Pancreas (tissue), 10 donors: Measurements from ENCODE around the gene PIP5K1B. TPM values are rescaled to one million over a fixed set of nuclear protein-coding genes. Genes with fewer than 3 reads are reported as not detected.

ENCODE experiments used
- ATAC-seq, 4 donors: fragments of 200-7000 bp; cut with Tn5 transposase; one replicate each; pipeline versions ENCODE4 v1.8.0 to v1.9.1; 2020; ENCODE audit warnings: mild to moderate bottlenecking in 4 of 4, moderate library complexity in 4 of 4
- DNase-seq, 6 donors: peaks; one replicate each; pipeline ENCODE4 v3.0.0-alpha.2; 2020
- FAIRE-seq: peaks from 2 replicates; lab custom pipeline; 2012; peaks lifted over from hg19 to GRCh38; lab: Jason Lieb, UNC
- H3K27ac ChIP-seq, 4 donors: fragments of 200-600 bp; sonication (generic); 1 replicate in 3 of 4; 2 replicates in 1 of 4; pipeline versions ENCODE4 v1.5.0 to v1.8.0; 2020
- H3K27me3 ChIP-seq, 4 donors: fragments of 200-600 bp; one replicate each; pipeline ENCODE4 v1.8.0; 2021
- H3K36me3 ChIP-seq, 3 donors: fragments of 200-600 bp; sonication (generic) in 1 of 3; one replicate each; pipeline versions ENCODE4 v1.5.0 to v1.8.0; 2020 to 2021
- H3K4me1 ChIP-seq, 3 donors: fragments of 200-600 bp; one replicate each; pipeline ENCODE4 v1.8.0; 2021
- H3K4me3 ChIP-seq, 4 donors: fragments of 200-600 bp; sonication (generic) in 2 of 4; one replicate each; pipeline versions ENCODE4 v1.5.0 to v1.8.0; 2020 to 2021
- H3K9me3 ChIP-seq, 4 donors: fragments of 200-600 bp; one replicate each; pipeline ENCODE4 v1.8.0; 2021
- WGBS, 2 donors: extraction: QIAGEN DNeasy Blood & Tissue Kit; methylation state at CpG; one replicate each; pipeline ENCODE4 v1.1.7; 2013; 5-methylcytosine and 5-hydroxymethylcytosine counted together
- intact Hi-C, 3 donors: fragments of 100-400 bp; cut with DNase I; formaldehyde crosslinking; loops; one replicate each; pipeline versions ENCODE4 v1.11.1 to v1.14.2; 2022
- polyA plus RNA-seq, 2 donors: library from polyadenylated mRNA; stranded (reverse); fragments of 200-250 nt; gene quantifications; one replicate each; pipeline ENCODE4 v1.2.3, GENCODE V29; 2013
- total RNA-seq, 6 donors: library from RNA; stranded (reverse); fragmentation: NEBNext Ultra II Directional in 4 of 6; extraction: Animal tissue kit (Norgen Biotek cat#: 25700) in 4 of 6; gene quantifications; one replicate each; pipeline versions ENCODE4 v1.2.1 to v1.2.4, GENCODE V29; 2021 to 2023
- TF ChIP-seq, protein P1 (sequence below), 4 donors: fragments of 200-600 bp; sonication (generic) in 3 of 4; IDR thresholded peaks; one replicate each; pipeline versions ENCODE4 v1.5.0 to v1.8.0; 2021; ENCODE audit warnings: antibody characterized with exemption in 4 of 4
- donor health status: healthy with polysubstance abuse.
- donor health status: DM: no; HTN: no; CAD: no; lungs with moderate emphysema.
- donor health status: DM: no; HTN: no; CAD: no.
- donor health status: control.
- donor health status: control.
- donor health status: Bipolar disorder and iron deficiency.
- donor health status: DM: yes; HTN: yes; CAD: no.
- donor health status: DM: no; HTN: no; CAD: no.
- donor health status: DM: no; HTN: no; CAD: no.
- donor health status: DM: yes; HTN: yes; CAD: no.

The PIP5K1B gene
- total and polyA plus RNA-seq, 8 donors, result 1.3 to 6.9 (median 6.2) TPM

DNA sequence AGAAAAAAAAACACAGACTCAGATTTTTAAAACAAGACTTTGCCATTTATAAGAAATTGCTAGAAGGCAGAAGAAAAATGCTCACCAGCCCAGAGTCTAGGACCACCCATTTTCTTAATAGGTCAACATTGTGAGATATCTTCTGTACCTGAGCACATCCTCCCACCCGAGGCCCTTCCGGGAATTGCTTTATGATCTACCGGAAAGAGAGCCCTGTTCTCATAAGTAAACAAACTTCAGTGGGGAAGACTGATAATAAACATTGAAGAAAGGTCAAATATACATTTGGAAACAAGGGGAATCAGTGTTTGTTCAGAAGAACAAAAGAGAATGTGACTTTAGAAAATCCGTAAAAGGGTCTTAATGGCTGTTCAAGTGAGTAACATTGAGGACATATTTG, 264.5 kb downstream of the PIP5K1B start:
- peak in 1 of 4 donors; percentile 12 for ATAC-seq
- Histone ChIP-seq H3K9me3 (no peaks in the 10 kb centered on the region), H3K27me3 (no peaks in the 10 kb centered on the region), H3K4me3 (no peak overlapping the region), H3K36me3 (no peaks in the 10 kb centered on the region), H3K27ac (no peak overlapping the region), H3K4me1 (peaks cover 2 to 4% (median 2%) of the 10 kb centered on the region in 3 donors)
- TF ChIP-seq, protein P1, sequence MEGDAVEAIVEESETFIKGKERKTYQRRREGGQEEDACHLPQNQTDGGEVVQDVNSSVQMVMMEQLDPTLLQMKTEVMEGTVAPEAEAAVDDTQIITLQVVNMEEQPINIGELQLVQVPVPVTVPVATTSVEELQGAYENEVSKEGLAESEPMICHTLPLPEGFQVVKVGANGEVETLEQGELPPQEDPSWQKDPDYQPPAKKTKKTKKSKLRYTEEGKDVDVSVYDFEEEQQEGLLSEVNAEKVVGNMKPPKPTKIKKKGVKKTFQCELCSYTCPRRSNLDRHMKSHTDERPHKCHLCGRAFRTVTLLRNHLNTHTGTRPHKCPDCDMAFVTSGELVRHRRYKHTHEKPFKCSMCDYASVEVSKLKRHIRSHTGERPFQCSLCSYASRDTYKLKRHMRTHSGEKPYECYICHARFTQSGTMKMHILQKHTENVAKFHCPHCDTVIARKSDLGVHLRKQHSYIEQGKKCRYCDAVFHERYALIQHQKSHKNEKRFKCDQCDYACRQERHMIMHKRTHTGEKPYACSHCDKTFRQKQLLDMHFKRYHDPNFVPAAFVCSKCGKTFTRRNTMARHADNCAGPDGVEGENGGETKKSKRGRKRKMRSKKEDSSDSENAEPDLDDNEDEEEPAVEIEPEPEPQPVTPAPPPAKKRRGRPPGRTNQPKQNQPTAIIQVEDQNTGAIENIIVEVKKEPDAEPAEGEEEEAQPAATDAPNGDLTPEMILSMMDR (IDR thresholded peaks at IDR 0.05), result no peak
- DNase-seq, result no peak
- 57 to 61% methylated on average over 4 of the region's 4 CpGs for whole genome bisulfite sequencing, 2 donors
- intact Hi-C loops, result no loop called here
- no peak for FAIRE-seq

- no peaks in the 10 kb centered on the region for H3K36me3 ChIP-seq
- ATAC-seq (no peak), FAIRE-seq (peak; percentile 51), DNase-seq (no peak)
- intact Hi-C loops, result no loop called here
- peaks cover 0 to 4% (median 4%) of the 10 kb centered on the region in 3 donors for H3K4me1 ChIP-seq
- 64 to 68% methylated on average over 2 of the region's 2 CpGs for WGBS, 2 donors
- TF ChIP-seq, protein P1 (IDR thresholded peaks at IDR 0.05), result no peak
- no peak overlapping the region for H3K4me3 ChIP-seq
- H3K27ac ChIP-seq, result no peak overlapping the region
- no peaks in the 10 kb centered on the region for H3K27me3 ChIP-seq
- no peaks in the 10 kb centered on the region for H3K9me3 ChIP-seq
Measured at GRCh38 chr9:68970151-68970550, 265.1 kb downstream of the PIP5K1B start.

DNA sequence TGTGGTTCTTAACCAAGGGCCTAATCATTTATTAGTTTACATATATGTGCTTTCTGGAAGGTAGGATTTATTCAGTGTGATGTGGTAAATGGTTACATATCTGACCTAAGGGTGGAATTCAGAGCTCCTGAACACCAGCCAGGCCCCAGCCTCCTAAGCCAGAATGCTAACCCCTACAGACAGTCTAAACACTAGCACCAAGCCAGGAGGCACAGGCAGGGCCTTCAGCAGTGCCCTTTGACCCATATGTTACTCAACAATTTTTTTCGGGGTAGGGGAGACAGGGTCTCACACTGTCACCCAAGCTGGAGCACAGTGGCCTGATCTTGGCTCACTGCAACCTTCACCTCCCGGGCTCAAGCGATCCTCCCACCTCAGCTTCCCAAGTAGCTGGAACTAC, 268.6 kb downstream of the PIP5K1B start:
- H3K36me3 ChIP-seq, result no peaks in the 10 kb centered on the region
- FAIRE-seq (no peak), DNase-seq (no peak), ATAC-seq (no peak)
- H3K9me3 ChIP-seq, result no peaks in the 10 kb centered on the region
- H3K27me3 ChIP-seq, result no peaks in the 10 kb centered on the region
- H3K27ac ChIP-seq, result no peak overlapping the region
- H3K4me3 ChIP-seq, result no peak overlapping the region
- H3K4me1 ChIP-seq, result peaks cover 0 to 8% (median 0%) of the 10 kb centered on the region in 3 donors
- intact Hi-C loops, result no loop called here
- TF ChIP-seq, protein P1 (IDR thresholded peaks at IDR 0.05), result no peak
- 90 to 93% methylated on average over 3 of the region's 3 CpGs for WGBS, 2 donors

DNA sequence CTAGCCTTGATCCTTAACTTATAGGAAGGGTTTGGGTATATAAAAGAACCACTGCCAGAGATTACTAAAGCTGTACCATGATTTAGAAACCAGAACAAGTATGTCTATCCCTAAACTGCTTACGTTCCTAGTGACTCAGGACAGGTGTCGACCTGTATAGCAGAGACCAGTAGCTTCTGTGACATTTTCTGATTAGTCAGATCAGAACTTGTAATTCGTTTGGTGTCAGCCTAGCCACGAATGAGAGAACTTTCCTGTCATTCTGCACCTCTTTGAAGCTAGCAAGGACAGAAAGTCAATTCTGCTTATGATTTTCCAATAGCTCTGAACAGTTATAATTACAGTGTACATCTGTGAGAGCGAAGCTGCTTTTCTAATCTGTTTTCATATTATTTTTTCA, 269.4 kb downstream of the PIP5K1B start:
- Histone ChIP-seq H3K9me3 (no peaks in the 10 kb centered on the region), H3K27me3 (no peaks in the 10 kb centered on the region), H3K36me3 (no peaks in the 10 kb centered on the region), H3K4me3 (no peak overlapping the region), H3K27ac (no peak overlapping the region), H3K4me1 (peaks cover 0 to 8% (median 4%) of the 10 kb centered on the region in 3 donors)
- FAIRE-seq (no peak), DNase-seq (no peak), ATAC-seq (peak; percentile 21 to 35 (median 28))
- 66 to 77% methylated on average over 5 of the region's 5 CpGs for WGBS, 2 donors
- intact Hi-C loops, result no loop called here
- TF ChIP-seq, protein P1 (IDR thresholded peaks at IDR 0.05), result no peak

DNA sequence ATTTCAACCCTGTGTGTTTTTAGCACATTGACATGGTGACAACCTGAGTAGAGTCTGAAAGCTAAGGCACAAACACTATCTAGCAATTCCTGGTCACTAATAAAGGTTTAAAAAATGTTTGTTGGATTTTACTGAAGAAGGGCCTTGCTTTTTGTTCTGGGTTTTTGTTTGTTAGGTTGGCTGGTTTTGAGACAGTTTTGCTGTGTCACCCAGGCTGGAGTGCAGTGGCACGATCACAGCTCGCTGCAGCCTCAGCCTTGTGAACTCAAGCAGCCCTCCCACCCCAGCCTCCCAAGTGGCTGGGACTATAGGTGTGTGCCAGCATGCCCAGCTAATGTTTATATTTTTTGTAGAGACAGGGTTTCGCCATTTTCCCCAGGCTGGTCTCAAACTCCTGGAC, 269.9 kb downstream of the PIP5K1B start:
- Histone ChIP-seq H3K27me3 (no peaks in the 10 kb centered on the region), H3K4me3 (peak overlapping the region in 1 of 4 donors; percentile 7), H3K4me1 (peaks cover 4 to 9% (median 5%) of the 10 kb centered on the region in 3 donors), H3K27ac (peak overlapping the region in 2 of 4 donors; percentile 15 to 44), H3K9me3 (no peaks in the 10 kb centered on the region), H3K36me3 (no peaks in the 10 kb centered on the region)
- ATAC-seq, result peak; percentile 35 to 51 (median 42)
- TF ChIP-seq, protein P1 (IDR thresholded peaks at IDR 0.05), result no peak
- no peak for FAIRE-seq
- no peak for DNase-seq
- intact Hi-C loops, result no loop called here
- 94 to 96% methylated on average over 3 of the region's 3 CpGs for WGBS, 2 donors
